HG03432 (cell line): ENCODE results near the gene THBS1.

ENCODE experiments used
- ATAC-seq: cut with Tn5 transposase; IDR thresholded peaks from one replicate; pipeline ENCODE4 v1.9.1; 2021; ENCODE audit warnings: mild to moderate bottlenecking, moderate library complexity; ENCODE audit not compliant: unreplicated experiment

Gene THBS1

DNA sequence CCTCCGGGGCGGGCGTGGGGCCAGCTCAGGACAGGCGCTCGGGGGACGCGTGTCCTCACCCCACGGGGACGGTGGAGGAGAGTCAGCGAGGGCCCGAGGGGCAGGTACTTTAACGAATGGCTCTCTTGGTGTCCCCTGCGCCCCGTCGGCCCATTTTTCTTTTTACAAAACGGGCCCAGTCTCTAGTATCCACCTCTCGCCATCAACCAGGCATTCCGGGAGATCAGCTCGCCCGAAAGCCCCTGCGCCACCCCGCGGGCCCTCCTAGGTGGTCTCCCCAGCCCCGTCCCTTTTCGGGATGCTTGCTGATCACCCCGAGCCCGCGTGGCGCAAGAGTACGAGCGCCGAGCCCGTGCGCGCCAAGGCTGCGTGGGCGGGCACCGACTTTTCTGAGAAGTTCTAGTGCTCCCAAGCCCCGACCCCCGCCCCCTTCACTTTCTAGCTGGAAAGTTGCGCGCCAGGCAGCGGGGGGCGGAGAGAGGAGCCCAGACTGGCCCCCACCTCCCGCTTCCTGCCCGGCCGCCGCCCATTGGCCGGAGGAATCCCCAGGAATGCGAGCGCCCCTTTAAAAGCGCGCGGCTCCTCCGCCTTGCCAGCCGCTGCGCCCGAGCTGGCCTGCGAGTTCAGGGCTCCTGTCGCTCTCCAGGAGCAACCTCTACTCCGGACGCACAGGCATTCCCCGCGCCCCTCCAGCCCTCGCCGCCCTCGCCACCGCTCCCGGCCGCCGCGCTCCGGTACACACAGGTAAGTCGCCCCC lies at the start of gene THBS1:
THBS1 (plus strand) TSS at position 595 of the 757 bp plus-strand sequence. CDS start 779 bp downstream, outside the sequence.
- peak; percentile 23 for ATAC-seq

DNA sequence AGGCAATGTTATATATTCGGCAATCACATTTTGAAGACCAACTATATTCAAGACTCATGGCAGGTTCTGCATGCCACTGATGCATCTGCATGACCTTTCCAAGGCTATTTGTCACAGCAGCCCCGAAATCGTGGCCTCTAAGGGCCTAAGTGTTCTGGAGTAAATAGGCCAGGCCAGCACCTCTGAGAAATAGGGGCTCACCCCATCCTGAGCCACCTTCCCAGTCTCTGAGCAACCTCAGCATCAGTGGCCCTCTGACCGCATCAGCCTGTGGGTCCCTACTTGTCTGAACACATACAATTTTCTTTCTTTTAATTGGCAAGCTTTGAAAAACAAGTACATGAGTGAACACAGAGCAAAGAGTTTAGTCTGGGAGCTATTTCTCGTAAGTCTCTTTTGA lies 45.9 kb upstream of the THBS1 start:
- no peak for ATAC-seq

GRCh38 chr15:39535466-39535865 lies 45.4 kb upstream of the THBS1 start:
- ATAC-seq: no peak

- ATAC-seq: no peak
These were observed 41.9 kb upstream of the THBS1 start for GRCh38 chr15:39538936-39539335.

- ATAC-seq: no peak
These were observed 41.4 kb upstream of the THBS1 start for GRCh38 chr15:39539466-39539865.

DNA sequence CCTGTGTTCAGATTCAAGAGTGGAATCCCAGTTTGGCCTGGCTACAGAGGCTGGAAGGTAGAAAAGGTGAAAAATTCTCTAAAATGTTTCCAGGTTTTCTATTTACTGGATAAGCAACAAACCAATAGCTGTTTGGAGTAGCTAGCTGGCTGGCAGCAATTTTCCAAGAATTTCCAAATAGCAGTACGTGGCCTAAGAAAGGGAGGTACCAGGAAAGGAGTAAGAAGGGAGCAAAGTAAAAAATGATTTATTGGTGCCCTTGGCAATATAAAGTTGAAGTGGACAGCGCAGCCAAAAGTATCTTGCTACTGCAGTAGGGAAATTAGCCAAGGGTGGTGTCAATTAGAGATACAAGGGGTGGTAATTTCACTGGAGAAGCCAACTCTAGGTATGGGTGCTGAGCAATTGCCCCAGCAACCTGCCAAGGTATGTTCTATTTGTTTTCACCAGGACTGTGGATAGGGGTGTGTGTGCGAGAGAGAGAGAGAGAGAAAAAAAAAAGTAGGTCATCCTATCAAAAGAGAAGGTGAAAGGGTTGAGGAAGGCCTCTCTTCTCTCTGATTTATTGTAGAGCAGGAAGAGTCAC lies 40.8 kb upstream of the THBS1 start:
- no peak for ATAC-seq

DNA sequence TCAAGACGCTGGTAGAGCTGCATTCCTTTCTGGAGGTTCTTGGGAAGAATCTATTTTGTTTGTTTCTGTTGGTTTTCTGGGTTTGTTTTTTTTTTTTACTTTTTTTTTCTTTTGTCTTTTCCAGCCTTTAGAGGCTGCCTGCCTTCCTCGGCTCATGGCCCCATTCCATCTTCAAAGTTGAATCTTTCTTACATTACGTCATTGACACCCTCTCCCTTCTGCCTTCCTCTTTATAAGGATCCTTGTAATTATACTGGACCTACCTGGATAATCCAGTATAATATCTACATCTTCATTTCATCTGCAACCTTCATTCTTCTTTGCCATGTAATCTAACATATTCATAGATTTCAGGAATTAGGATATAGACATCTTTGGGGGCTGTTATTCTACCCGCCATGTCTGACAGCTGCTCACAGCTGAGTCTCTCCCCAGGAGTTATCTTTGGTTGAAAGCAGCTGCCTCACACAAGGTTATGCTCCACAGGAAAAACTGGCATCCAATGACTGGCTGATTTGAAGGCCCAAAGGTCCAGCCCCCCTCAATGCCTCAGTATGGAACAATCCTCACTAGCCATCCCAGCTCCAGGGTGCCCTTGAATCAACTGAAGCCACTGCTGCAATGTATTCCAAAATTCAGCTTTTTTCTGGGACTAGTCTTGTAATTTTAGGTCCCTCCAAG lies 38.4 kb upstream of the THBS1 start:
- ATAC-seq: no peak

- no peak for ATAC-seq
These were observed 37.2 kb upstream of the THBS1 start for GRCh38 chr15:39543651-39544050.

GRCh38 chr15:39546842-39547241 lies 34.0 kb upstream of the THBS1 start:
- ATAC-seq: no peak

GRCh38 chr15:39548561-39548960 lies 32.3 kb upstream of the THBS1 start:
- ATAC-seq: no peak

DNA sequence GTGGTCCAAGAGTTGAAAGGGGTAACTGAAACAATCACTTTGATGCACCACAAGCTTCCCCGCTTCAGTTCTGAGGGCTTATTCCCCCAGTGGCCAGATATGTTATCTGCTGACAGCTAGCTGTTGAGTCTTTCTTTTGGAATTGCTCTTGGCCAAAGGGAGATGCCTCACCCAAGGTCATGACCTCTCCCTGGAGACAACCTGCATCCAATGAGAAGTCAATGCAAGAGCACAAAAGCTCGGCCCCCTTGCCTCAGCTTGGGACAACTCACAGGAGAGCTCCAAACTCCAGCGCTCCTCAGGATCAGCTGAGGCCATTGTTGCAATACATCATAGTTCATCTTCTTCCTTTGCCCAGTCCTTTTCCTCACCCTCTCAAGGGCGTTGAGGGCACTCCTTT lies 31.0 kb upstream of the THBS1 start:
- no peak for ATAC-seq

DNA sequence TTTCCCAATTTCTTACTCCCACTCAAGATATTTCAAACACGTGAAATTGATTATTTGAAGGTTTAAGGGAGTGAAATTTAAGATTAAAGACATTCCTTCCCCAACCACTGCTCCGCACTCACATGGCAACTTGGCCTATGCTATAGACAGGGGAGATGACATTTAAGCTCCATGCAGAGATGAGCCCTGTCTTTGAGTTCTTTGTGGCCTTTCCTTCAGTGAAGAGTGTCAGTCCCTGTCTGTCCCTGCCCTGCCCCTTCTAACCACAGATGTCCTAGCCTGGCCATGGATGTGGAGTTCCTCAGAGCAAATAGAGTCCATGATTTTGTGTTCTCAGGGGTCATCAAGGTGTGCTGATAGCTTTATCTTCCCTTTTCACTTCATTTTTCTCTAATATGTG lies 29.4 kb upstream of the THBS1 start:
- ATAC-seq: no peak

DNA sequence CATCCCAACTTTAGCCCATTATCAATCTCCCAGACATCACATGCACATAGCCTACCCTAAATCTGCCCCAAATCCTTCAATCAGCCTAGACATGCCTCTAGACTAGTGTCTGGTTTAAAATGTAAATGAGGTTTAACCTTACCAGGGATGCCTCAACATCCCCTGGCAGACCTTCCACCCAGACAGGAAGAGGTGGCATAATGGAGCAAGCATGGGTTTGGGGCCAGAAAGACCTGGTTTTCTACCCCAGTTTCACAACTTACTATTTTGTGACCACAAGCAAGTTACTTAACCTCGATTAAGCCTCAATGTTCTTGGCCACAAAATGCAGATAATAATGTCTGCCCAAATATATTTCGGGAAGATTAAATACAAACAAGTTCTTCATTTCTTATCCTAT lies 28.3 kb upstream of the THBS1 start:
- ATAC-seq: no peak

DNA sequence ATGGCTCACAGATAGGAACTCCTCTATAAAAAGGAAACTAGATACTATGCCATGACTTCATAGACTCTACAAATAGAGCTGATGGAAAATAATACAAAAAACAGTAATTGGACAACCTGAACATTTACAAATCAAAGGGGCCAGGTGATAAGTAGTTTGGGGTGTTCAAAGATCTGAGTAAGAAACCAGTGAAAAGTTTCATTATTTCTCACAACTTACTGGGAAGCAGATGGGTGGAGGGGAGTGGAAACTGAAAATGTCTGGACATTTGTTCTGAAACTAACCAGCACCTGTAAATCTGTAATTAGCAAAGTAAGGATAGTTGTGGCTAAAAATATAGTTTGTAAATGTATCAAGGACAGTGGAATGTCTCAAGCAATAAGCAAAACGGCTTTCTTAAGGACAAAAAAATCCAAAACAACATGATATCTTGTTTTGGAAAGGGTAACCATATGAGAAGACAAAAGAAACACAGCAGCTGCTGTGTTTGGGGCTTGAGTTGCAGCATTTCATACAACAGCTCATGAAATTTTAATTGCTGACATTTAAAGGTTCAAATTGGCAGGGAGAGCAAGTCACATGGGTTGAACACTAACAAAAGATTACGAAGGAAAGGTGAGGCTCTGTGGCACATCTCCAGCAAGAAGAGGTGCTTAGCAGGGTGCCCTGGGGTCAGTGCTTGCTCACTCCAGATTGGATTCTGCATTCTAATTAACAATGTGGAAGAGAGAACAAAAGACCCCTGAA lies 26.8 kb upstream of the THBS1 start:
- ATAC-seq: peak; percentile 73

DNA sequence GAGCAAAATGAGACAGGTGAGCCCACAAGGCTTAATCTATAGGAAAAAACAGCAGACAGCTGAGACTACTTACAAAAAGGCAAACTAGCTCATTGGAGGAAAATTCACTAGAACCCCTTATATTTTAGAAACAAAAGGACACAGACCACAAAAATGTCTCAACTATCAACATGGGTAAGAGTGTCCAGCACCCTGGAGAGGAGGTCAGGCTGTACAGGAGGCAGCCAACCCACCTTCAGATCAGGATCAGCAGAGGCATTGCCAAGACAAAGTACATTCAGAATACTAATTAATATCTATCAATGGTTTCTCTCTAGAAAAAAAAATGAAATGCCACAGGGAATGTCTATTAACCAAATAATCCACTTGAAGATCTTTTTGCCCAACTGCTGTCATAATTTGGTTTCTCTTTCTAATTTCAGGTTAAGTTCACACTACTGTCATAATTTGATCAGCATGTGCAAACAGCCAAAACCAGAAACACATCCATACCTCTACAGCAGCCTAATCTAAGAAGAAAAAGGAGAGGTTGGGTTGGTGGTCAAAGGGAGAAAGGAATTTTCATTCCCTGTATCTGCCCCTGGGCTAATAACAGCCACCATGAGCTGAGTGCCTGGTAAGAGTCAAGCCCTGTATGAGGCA lies 26.0 kb upstream of the THBS1 start:
- ATAC-seq: no peak

- no peak for ATAC-seq
These were observed 25.0 kb upstream of the THBS1 start for GRCh38 chr15:39555885-39556284.

DNA sequence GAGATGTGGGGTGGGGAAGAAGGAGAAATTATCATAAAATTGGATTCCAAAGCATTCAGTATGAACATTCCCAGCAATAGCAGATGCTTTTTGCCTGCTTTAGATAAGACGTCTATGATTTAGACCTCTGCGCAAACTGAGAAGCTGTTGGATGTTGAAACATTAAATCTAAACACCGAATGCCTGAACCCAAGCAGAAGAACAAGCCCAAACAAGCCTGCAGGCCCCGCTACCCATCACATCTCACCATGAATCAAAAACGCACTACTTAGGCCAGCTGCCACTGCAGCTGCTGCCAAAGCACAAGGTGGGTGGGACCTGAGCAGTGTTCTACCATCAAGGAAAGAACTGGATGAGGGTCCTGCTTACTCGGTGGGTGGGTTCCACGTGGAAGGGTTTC lies 24.4 kb upstream of the THBS1 start:
- ATAC-seq: no peak

DNA sequence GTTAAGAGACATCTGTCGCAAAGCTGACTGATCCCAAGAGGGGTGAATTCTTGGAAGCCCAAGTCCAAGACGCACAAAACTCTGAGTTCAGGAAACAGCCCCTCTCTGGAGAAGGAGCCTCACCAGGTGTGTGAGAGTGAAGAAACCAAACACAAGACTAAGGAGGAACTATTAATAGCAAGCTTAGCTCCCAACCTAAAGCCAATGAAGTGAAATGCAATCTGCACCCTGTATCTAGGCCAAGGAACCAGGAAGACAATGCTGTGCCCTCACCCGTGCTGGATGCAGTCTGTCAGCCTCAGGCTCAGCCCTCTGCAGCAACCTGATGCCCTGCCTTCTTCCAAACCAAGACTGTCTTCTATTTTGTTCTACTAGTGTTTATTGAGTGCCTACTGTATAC lies 22.5 kb upstream of the THBS1 start:
- no peak for ATAC-seq

GRCh38 chr15:39564972-39565665 lies 15.8 kb upstream of the THBS1 start:
- ATAC-seq: no peak

DNA sequence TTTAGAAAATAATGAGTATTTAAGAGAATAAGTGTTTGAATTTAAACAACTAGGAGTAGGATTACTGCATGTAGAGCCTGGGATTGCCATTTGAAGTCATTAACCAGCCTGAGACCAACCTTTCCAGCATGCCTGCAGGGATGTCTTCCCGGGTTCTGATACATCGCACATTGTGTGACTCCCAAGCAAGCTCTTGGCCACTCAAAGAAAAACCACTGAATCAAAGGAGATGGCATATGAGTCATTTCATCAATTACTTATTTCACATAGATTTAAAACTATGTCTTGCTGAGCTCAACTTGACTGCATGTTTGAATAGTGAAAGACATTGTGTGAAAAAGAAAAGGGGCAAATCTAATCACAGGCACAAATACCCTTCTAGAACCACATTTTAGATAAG lies 15.0 kb upstream of the THBS1 start:
- ATAC-seq: no peak
